Measurements from ENCODE around the gene CIROP.

The CIROP gene

GRCh38 chr14:23055147-23055550, 49.6 kb downstream of the CIROP start:
- H3K36me3 ChIP-seq (ENCODE audit: control insufficient read depth, insufficient read depth, low read length): peaks cover 47% of the 10 kb centered on the region
- H3K4me3 ChIP-seq (ENCODE audit: extremely low read depth, insufficient read depth, low read length, poor library complexity, severe bottlenecking): no peak overlapping the region
- H3K27ac ChIP-seq (ENCODE audit: low read depth, low read length, severe bottlenecking): no peak overlapping the region
- no peaks in the 10 kb centered on the region for H3K9me3 ChIP-seq (ENCODE audit: control insufficient read depth, low read length)
- 97% methylated on average over 12 of the region's 12 CpGs for WGBS, 2 experiments (ENCODE audit: insufficient coverage in 2 of 2)
- peaks cover 11% of the 10 kb centered on the region for H3K4me1 ChIP-seq (ENCODE audit: control insufficient read depth, insufficient read depth, low read length, poor library complexity, severe bottlenecking)

- no peak overlapping the region for H3K27ac ChIP-seq (ENCODE audit: low read depth, low read length, severe bottlenecking)
- H3K4me1 ChIP-seq (ENCODE audit: control insufficient read depth, insufficient read depth, low read length, poor library complexity, severe bottlenecking): peaks cover 11% of the 10 kb centered on the region
- 87 to 93% methylated on average over 7 to 11 of the region's 17 CpGs for WGBS, 2 experiments (ENCODE audit: insufficient coverage in 2 of 2)
Measured at GRCh38 chr14:23054000-23054811, 50.6 kb downstream of the CIROP start.

GRCh38 chr14:23053426-23053825, 51.4 kb downstream of the CIROP start:
- H3K27ac ChIP-seq (ENCODE audit: low read depth, low read length, severe bottlenecking): no peak overlapping the region
- H3K4me1 ChIP-seq (ENCODE audit: control insufficient read depth, insufficient read depth, low read length, poor library complexity, severe bottlenecking): peaks cover 11% of the 10 kb centered on the region
- H3K9me3 ChIP-seq (ENCODE audit: control insufficient read depth, low read length): no peaks in the 10 kb centered on the region
- 93 to 97% methylated on average over 7 to 9 of the region's 10 CpGs for WGBS, 2 experiments (ENCODE audit: insufficient coverage in 2 of 2)
- H3K4me3 ChIP-seq (ENCODE audit: extremely low read depth, insufficient read depth, low read length, poor library complexity, severe bottlenecking): no peak overlapping the region
- peaks cover 45% of the 10 kb centered on the region for H3K36me3 ChIP-seq (ENCODE audit: control insufficient read depth, insufficient read depth, low read length)

More at GRCh38 chr14:23054000-23054811, 50.6 kb downstream of the CIROP start:
- H3K9me3 ChIP-seq (ENCODE audit: control insufficient read depth, low read length): no peaks in the 10 kb centered on the region
- H3K36me3 ChIP-seq (ENCODE audit: control insufficient read depth, insufficient read depth, low read length): peaks cover 45% of the 10 kb centered on the region
- no peak overlapping the region for H3K4me3 ChIP-seq (ENCODE audit: extremely low read depth, insufficient read depth, low read length, poor library complexity, severe bottlenecking)

DNA sequence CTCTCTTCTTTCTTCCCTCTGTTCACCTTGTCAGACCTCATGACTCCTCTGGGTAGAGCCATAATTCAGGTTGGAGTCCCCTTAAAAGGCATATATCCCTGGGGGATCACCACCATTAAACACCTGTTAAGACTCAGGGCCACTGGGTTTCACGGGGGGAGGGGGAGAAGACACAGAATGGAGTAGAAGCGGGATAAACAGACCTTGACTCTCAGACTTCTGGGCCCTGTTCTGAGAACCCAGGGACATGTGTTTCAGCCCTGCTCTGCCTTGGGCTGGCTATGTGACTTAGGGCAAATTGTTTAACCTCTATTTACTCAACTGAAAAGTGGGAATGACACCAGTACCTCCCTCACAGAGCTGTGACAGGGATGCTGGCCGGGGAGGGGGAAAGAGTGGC, 52.1 kb downstream of the CIROP start:
- no peak overlapping the region for H3K27ac ChIP-seq (ENCODE audit: low read depth, low read length, severe bottlenecking)
- no peak overlapping the region for H3K4me3 ChIP-seq (ENCODE audit: extremely low read depth, insufficient read depth, low read length, poor library complexity, severe bottlenecking)
- no peaks in the 10 kb centered on the region for H3K9me3 ChIP-seq (ENCODE audit: control insufficient read depth, low read length)
- peaks cover 47% of the 10 kb centered on the region for H3K36me3 ChIP-seq (ENCODE audit: control insufficient read depth, insufficient read depth, low read length)
- peaks cover 6% of the 10 kb centered on the region for H3K4me1 ChIP-seq (ENCODE audit: control insufficient read depth, insufficient read depth, low read length, poor library complexity, severe bottlenecking)
- 50% methylated on average over 1 of the region's 3 CpGs; no CpG with 5 or more reads in 1 of the 2 experiments for WGBS, 2 experiments (ENCODE audit: insufficient coverage in 2 of 2)

- Histone ChIP-seq H3K4me1 (ENCODE audit: control insufficient read depth, insufficient read depth, low read length, poor library complexity, severe bottlenecking) (peaks cover 6% of the 10 kb centered on the region), H3K9me3 (ENCODE audit: control insufficient read depth, low read length) (no peaks in the 10 kb centered on the region), H3K4me3 (ENCODE audit: extremely low read depth, insufficient read depth, low read length, poor library complexity, severe bottlenecking) (no peak overlapping the region), H3K27ac (ENCODE audit: low read depth, low read length, severe bottlenecking) (no peak overlapping the region), H3K36me3 (ENCODE audit: control insufficient read depth, insufficient read depth, low read length) (peaks cover 47% of the 10 kb centered on the region)
- 85 to 88% methylated on average over 9 of the region's 14 CpGs for WGBS, 2 experiments (ENCODE audit: insufficient coverage in 2 of 2)
Measured at GRCh38 chr14:23052182-23052623, 52.6 kb downstream of the CIROP start.

- no peak overlapping the region for H3K4me3 ChIP-seq (ENCODE audit: extremely low read depth, insufficient read depth, low read length, poor library complexity, severe bottlenecking)
- H3K9me3 ChIP-seq (ENCODE audit: control insufficient read depth, low read length): no peaks in the 10 kb centered on the region
- peaks cover 1% of the 10 kb centered on the region for H3K4me1 ChIP-seq (ENCODE audit: control insufficient read depth, insufficient read depth, low read length, poor library complexity, severe bottlenecking)
- 92 to 94% methylated on average over 4 of the region's 5 CpGs for WGBS, 2 experiments (ENCODE audit: insufficient coverage in 2 of 2)
- no peak overlapping the region for H3K27ac ChIP-seq (ENCODE audit: low read depth, low read length, severe bottlenecking)
- peaks cover 47% of the 10 kb centered on the region for H3K36me3 ChIP-seq (ENCODE audit: control insufficient read depth, insufficient read depth, low read length)
Measured at GRCh38 chr14:23051141-23052057, 53.4 kb downstream of the CIROP start.

Data from mesodermal cell (in vitro differentiated cells).